ENCODE results near the gene MAGI2. TPM values are rescaled to one million over a fixed set of nuclear protein-coding genes. Genes with fewer than 3 reads are reported as not detected.
A peak's percentile ranks its signal among the peaks of the same experiment; 100 is the strongest.
"Not testable (repeated sequence)": the region's sequence is repeated elsewhere in the genome, so short reads cannot be mapped to it uniquely, and the experiment has no call there.

MAGI2 gene
- polyA plus RNA-seq, 4 donors, result 0.22 to 2.1 (median 1.5) TPM

DNA sequence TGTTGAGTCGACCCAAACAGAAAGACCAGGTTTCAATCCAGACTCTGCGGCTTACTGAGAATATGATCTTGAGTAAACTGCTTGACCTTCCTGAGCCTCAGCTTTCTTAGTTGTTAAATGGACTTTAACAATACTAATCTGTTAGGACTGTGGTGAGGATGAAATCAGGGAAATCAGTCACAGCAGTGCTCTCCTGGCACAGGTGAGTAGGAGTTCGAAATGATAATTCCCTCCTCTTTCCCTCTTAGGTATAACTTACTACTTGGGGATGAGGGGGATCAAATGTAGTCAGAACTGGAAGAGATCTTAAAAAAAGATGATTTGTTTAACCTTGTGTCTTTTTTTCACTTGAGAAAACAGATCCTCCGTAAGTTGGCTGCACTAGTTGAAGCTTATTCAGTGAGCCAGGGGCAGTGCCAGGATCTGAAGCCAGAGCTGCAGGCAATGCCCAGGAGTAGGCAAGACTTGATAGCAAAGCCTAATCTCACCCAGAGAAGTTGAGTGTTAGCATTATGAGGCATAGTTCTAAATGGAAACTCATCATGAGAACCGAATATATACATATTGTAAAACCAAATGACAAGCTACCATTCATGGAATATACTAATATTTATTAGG, 1.8 kb upstream of the MAGI2 start:
- Histone ChIP-seq H3K4me1 (ENCODE audit: control insufficient read depth in 3 of 3, insufficient read depth in 2 of 3, low read depth in 1 of 3, low read length in 2 of 3) (peaks cover 0 to 7% (median 0%) of the 10 kb centered on the region in 3 donors), H3K27me3 (ENCODE audit: control insufficient read depth in 3 of 3, insufficient read depth in 3 of 3, low read length in 3 of 3) (peaks cover 9 to 51% (median 15%) of the 10 kb centered on the region in 3 donors), H3K36me3 (ENCODE audit: control insufficient read depth in 3 of 3, insufficient read depth in 2 of 3, low read depth in 1 of 3, low read length in 3 of 3) (no peaks in the 10 kb centered on the region), H3K9me3 (ENCODE audit: control insufficient read depth in 2 of 2, insufficient read depth in 1 of 2, low read depth in 1 of 2, low read length in 1 of 2) (no peaks in the 10 kb centered on the region), H3K4me3 (ENCODE audit: low read depth in 1 of 3, low read length in 3 of 3) (no peak overlapping the region), H3K27ac (ENCODE audit: low read depth in 1 of 3, low read length in 2 of 3) (no peak overlapping the region)
- WGBS, 3 donors, result 61 to 75% (median 72%) methylated on average over 5 of the region's 5 CpGs
- no peak for FAIRE-seq
- no peak for DNase-seq

DNA sequence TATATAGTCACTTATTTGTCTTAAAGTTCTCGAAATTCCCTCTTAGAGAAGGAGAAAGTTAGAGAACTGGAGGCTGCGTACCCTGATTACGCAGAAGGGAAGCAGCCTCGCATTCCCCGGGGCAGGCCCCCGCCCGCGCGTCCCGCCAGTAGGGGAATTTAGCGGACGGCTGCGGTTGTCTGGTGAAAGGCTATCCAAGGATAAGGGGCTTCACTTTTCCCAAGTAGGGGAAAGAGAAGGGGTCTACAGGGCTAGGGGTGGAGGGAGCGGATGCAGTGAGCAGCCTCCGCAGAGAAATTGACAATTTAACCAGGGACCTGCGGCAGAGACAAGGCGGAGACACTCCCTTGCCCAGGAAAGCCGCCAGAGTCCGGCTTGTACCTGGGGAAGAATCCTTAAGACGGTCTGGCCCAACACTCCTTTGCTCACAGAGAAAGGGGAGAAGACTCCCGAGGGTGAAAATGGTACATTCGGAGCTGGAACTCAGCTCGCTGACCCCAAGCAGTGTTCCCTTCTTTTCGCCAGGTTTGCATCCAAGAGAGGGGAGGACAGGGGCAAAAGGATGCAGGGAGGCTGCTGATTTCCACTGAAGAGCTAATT, 994 bp upstream of the MAGI2 start:
- peaks cover 0 to 7% (median 0%) of the 10 kb centered on the region in 3 donors for H3K4me1 ChIP-seq (ENCODE audit: control insufficient read depth in 3 of 3, insufficient read depth in 2 of 3, low read depth in 1 of 3, low read length in 2 of 3)

DNA sequence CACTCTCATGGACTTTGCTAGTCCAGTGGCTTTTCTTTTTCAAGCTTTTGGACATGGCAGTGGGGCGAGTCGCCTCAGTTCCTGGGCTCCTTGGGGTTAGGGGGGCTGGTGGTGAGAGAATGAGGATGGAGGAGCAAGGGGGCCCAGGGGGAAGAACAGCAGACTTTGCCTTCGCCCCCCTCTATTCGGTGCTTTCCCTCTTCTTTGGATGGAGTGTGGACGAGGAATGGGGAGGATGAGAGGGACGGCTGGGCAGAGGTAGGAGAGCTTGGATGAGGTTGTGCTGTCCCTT, 255 bp downstream of the MAGI2 start:
- H3K4me3 ChIP-seq (ENCODE audit: low read depth in 1 of 3, low read length in 3 of 3), result peak overlapping the region; percentile 32 to 71 (median 37)
- FAIRE-seq (no peak), DNase-seq (peak in 1 of 2 donors; percentile 2)
- H3K4me1 ChIP-seq (ENCODE audit: control insufficient read depth in 3 of 3, insufficient read depth in 2 of 3, low read depth in 1 of 3, low read length in 2 of 3), result peaks cover 0 to 7% (median 0%) of the 10 kb centered on the region in 3 donors
- peak overlapping the region in 2 of 3 donors; percentile 63 to 82 for H3K27ac ChIP-seq (ENCODE audit: low read depth in 1 of 3, low read length in 2 of 3)
- no peaks in the 10 kb centered on the region for H3K36me3 ChIP-seq (ENCODE audit: control insufficient read depth in 3 of 3, insufficient read depth in 2 of 3, low read depth in 1 of 3, low read length in 3 of 3)
- 1 to 9% (median 3%) methylated on average over 5 to 6 of the region's 6 CpGs for WGBS, 3 donors
- H3K9me3 ChIP-seq (ENCODE audit: control insufficient read depth in 2 of 2, insufficient read depth in 1 of 2, low read depth in 1 of 2, low read length in 1 of 2), result no peaks in the 10 kb centered on the region
- peaks cover 9 to 51% (median 15%) of the 10 kb centered on the region in 3 donors for H3K27me3 ChIP-seq (ENCODE audit: control insufficient read depth in 3 of 3, insufficient read depth in 3 of 3, low read length in 3 of 3)

More for the DNA sequence above, 994 bp upstream of the MAGI2 start:
- WGBS, 3 donors, result 12 to 19% (median 17%) methylated on average over 24 of the region's 24 CpGs
- Histone ChIP-seq H3K27ac (ENCODE audit: low read depth in 1 of 3, low read length in 2 of 3) (peak overlapping the region in 2 of 3 donors; percentile 63 to 82), H3K36me3 (ENCODE audit: control insufficient read depth in 3 of 3, insufficient read depth in 2 of 3, low read depth in 1 of 3, low read length in 3 of 3) (no peaks in the 10 kb centered on the region), H3K9me3 (ENCODE audit: control insufficient read depth in 2 of 2, insufficient read depth in 1 of 2, low read depth in 1 of 2, low read length in 1 of 2) (no peaks in the 10 kb centered on the region), H3K4me3 (ENCODE audit: low read depth in 1 of 3, low read length in 3 of 3) (peak overlapping the region; percentile 19 to 71 (median 37)), H3K27me3 (ENCODE audit: control insufficient read depth in 3 of 3, insufficient read depth in 3 of 3, low read length in 3 of 3) (peaks cover 9 to 51% (median 15%) of the 10 kb centered on the region in 3 donors)
- FAIRE-seq (no peak), DNase-seq (no peak)

- FAIRE-seq, result no peak
- peaks cover 0 to 7% (median 0%) of the 10 kb centered on the region in 3 donors for H3K4me1 ChIP-seq (ENCODE audit: control insufficient read depth in 3 of 3, insufficient read depth in 2 of 3, low read depth in 1 of 3, low read length in 2 of 3)
- 2 to 5% (median 4%) methylated on average over 36 to 37 of the region's 37 CpGs for WGBS, 3 donors
- no peaks in the 10 kb centered on the region for H3K36me3 ChIP-seq (ENCODE audit: control insufficient read depth in 3 of 3, insufficient read depth in 2 of 3, low read depth in 1 of 3, low read length in 3 of 3)
- H3K9me3 ChIP-seq (ENCODE audit: control insufficient read depth in 2 of 2, insufficient read depth in 1 of 2, low read depth in 1 of 2, low read length in 1 of 2), result no peaks in the 10 kb centered on the region
- H3K27me3 ChIP-seq (ENCODE audit: control insufficient read depth in 3 of 3, insufficient read depth in 3 of 3, low read length in 3 of 3), result peaks cover 9 to 51% (median 15%) of the 10 kb centered on the region in 3 donors
- DNase-seq, result peak in 1 of 2 donors; percentile 6
- peak overlapping the region in 2 of 3 donors; percentile 0 to 71 for H3K4me3 ChIP-seq (ENCODE audit: low read depth in 1 of 3, low read length in 3 of 3)
- H3K27ac ChIP-seq (ENCODE audit: low read depth in 1 of 3, low read length in 2 of 3), result peak overlapping the region in 2 of 3 donors; percentile 63 to 82
Observed at GRCh38 chr7:79452495-79453265, 787 bp downstream of the MAGI2 start.

- H3K4me1 ChIP-seq (ENCODE audit: control insufficient read depth in 3 of 3, insufficient read depth in 2 of 3, low read depth in 1 of 3, low read length in 2 of 3), result peaks cover 0 to 7% (median 0%) of the 10 kb centered on the region in 3 donors
- H3K27me3 ChIP-seq (ENCODE audit: control insufficient read depth in 3 of 3, insufficient read depth in 3 of 3, low read length in 3 of 3), result peaks cover 9 to 51% (median 15%) of the 10 kb centered on the region in 3 donors
- peak overlapping the region in 2 of 3 donors; percentile 0 to 82 for H3K27ac ChIP-seq (ENCODE audit: low read depth in 1 of 3, low read length in 2 of 3)
- FAIRE-seq (no peak), DNase-seq (peak in 1 of 2 donors; percentile 48)
- no peaks in the 10 kb centered on the region for H3K36me3 ChIP-seq (ENCODE audit: control insufficient read depth in 3 of 3, insufficient read depth in 2 of 3, low read depth in 1 of 3, low read length in 3 of 3)
- no peaks in the 10 kb centered on the region for H3K9me3 ChIP-seq (ENCODE audit: control insufficient read depth in 2 of 2, insufficient read depth in 1 of 2, low read depth in 1 of 2, low read length in 1 of 2)
- 1 to 4% (median 1%) methylated on average over 27 of the region's 27 CpGs for WGBS, 3 donors
- H3K4me3 ChIP-seq (ENCODE audit: low read depth in 1 of 3, low read length in 3 of 3), result peak overlapping the region in 2 of 3 donors; percentile 15 to 71
Observed at GRCh38 chr7:79452032-79452494, 1.4 kb downstream of the MAGI2 start.

GRCh38 chr7:79451580-79451979, 1.9 kb downstream of the MAGI2 start:
- DNase-seq (no peak), FAIRE-seq (no peak)
- Histone ChIP-seq H3K27ac (ENCODE audit: low read depth in 1 of 3, low read length in 2 of 3) (peak overlapping the region in 1 of 3 donors; percentile 82), H3K36me3 (ENCODE audit: control insufficient read depth in 3 of 3, insufficient read depth in 2 of 3, low read depth in 1 of 3, low read length in 3 of 3) (no peaks in the 10 kb centered on the region), H3K4me1 (ENCODE audit: control insufficient read depth in 3 of 3, insufficient read depth in 2 of 3, low read depth in 1 of 3, low read length in 2 of 3) (peaks cover 0 to 7% (median 0%) of the 10 kb centered on the region in 3 donors), H3K9me3 (ENCODE audit: control insufficient read depth in 2 of 2, insufficient read depth in 1 of 2, low read depth in 1 of 2, low read length in 1 of 2) (no peaks in the 10 kb centered on the region), H3K27me3 (ENCODE audit: control insufficient read depth in 3 of 3, insufficient read depth in 3 of 3, low read length in 3 of 3) (peaks cover 9 to 50% (median 15%) of the 10 kb centered on the region in 3 donors), H3K4me3 (ENCODE audit: low read depth in 1 of 3, low read length in 3 of 3) (peak overlapping the region in 1 of 3 donors; percentile 71)
- WGBS, 3 donors, result 33 to 40% (median 36%) methylated on average over 8 of the region's 8 CpGs

- H3K4me3 ChIP-seq (ENCODE audit: low read depth in 1 of 3, low read length in 3 of 3); H3K4me1 ChIP-seq (ENCODE audit: control insufficient read depth in 3 of 3, insufficient read depth in 2 of 3, low read depth in 1 of 3, low read length in 2 of 3); H3K36me3 ChIP-seq (ENCODE audit: control insufficient read depth in 3 of 3, insufficient read depth in 2 of 3, low read depth in 1 of 3, low read length in 3 of 3); H3K27ac ChIP-seq (ENCODE audit: low read depth in 1 of 3, low read length in 2 of 3); FAIRE-seq; H3K9me3 ChIP-seq (ENCODE audit: control insufficient read depth in 2 of 2, insufficient read depth in 1 of 2, low read depth in 1 of 2, low read length in 1 of 2); H3K27me3 ChIP-seq (ENCODE audit: control insufficient read depth in 3 of 3, insufficient read depth in 3 of 3, low read length in 3 of 3); DNase-seq: not testable (repeated sequence)
- 56 to 78% (median 68%) methylated on average over 3 of the region's 3 CpGs for WGBS, 3 donors
Observed at GRCh38 chr7:79442766-79443165, 10.7 kb downstream of the MAGI2 start.

DNA sequence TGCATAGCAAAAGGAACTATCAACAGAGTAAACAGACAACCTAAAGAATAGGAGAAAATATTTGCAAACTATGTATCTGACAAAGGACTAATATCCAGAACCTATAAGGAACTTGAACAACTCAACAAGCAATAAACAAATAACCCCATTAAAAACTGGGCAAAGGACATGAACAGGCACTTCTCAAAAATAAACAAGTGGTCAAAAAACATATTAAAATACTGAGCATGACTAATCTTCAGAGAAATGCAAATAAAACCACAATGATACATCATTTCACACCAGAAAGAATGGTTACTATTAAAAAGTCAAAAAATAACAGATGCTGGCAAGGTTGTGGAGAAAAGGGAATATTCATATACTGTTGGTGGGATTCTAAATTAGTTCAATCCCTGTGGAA, 17.1 kb downstream of the MAGI2 start:
- Histone ChIP-seq H3K4me1 (ENCODE audit: control insufficient read depth in 3 of 3, insufficient read depth in 2 of 3, low read depth in 1 of 3, low read length in 2 of 3) (no peaks in the 10 kb centered on the region), H3K4me3 (ENCODE audit: low read depth in 1 of 3, low read length in 3 of 3) (no peak overlapping the region), H3K36me3 (ENCODE audit: control insufficient read depth in 3 of 3, insufficient read depth in 2 of 3, low read depth in 1 of 3, low read length in 3 of 3) (no peaks in the 10 kb centered on the region), H3K9me3 (ENCODE audit: control insufficient read depth in 2 of 2, insufficient read depth in 1 of 2, low read depth in 1 of 2, low read length in 1 of 2) (no peaks in the 10 kb centered on the region), H3K27me3 (ENCODE audit: control insufficient read depth in 3 of 3, insufficient read depth in 3 of 3, low read length in 3 of 3) (no peaks in the 10 kb centered on the region), H3K27ac (ENCODE audit: low read depth in 1 of 3, low read length in 2 of 3) (no peak overlapping the region)
- DNase-seq (no peak), FAIRE-seq (no peak)
